Kidney epithelial cell (primary cell): ENCODE data around the gene MAD2L1BP. TPM values are rescaled to one million over a fixed set of nuclear protein-coding genes. Genes with fewer than 3 reads are reported as not detected.

Experiments used
- DNase-seq: peaks from one replicate; pipeline ENCODE4 v3.0.0-alpha.2; 2010; ENCODE audit warnings: low read depth
- H3K27me3 ChIP-seq: 2 replicates; pipeline ENCODE4 v1.6.0; 2011; ENCODE audit warnings: low read length; ENCODE audit not compliant: control insufficient read depth, insufficient read depth
- H3K36me3 ChIP-seq: 2 replicates; pipeline ENCODE4 v1.5.1; 2011; ENCODE audit warnings: low read length; ENCODE audit not compliant: control insufficient read depth, insufficient read depth
- H3K4me3 ChIP-seq: 2 replicates; pipeline ENCODE4 v1.5.1; 2011; ENCODE audit warnings: low read depth, mild to moderate bottlenecking, control low read depth, low read length
- total RNA-seq: library from RNA; depleted of rRNA; stranded (reverse); fragments of >200 nt; gene quantifications from 2 replicates; pipeline ENCODE4 v1.2.3, GENCODE V29; 2015
- TF ChIP-seq, protein P1 (sequence below): IDR thresholded peaks from 2 replicates; pipeline ENCODE4 v1.5.1; 2011; ENCODE audit warnings: mild to moderate bottlenecking, moderate library complexity, low read length, control low read depth, inconsistent platforms; ENCODE audit not compliant: insufficient read depth, poor library complexity, severe bottlenecking

The MAD2L1BP gene
- total RNA-seq, 1 donor from 2014 or later = 39.4 TPM

DNA sequence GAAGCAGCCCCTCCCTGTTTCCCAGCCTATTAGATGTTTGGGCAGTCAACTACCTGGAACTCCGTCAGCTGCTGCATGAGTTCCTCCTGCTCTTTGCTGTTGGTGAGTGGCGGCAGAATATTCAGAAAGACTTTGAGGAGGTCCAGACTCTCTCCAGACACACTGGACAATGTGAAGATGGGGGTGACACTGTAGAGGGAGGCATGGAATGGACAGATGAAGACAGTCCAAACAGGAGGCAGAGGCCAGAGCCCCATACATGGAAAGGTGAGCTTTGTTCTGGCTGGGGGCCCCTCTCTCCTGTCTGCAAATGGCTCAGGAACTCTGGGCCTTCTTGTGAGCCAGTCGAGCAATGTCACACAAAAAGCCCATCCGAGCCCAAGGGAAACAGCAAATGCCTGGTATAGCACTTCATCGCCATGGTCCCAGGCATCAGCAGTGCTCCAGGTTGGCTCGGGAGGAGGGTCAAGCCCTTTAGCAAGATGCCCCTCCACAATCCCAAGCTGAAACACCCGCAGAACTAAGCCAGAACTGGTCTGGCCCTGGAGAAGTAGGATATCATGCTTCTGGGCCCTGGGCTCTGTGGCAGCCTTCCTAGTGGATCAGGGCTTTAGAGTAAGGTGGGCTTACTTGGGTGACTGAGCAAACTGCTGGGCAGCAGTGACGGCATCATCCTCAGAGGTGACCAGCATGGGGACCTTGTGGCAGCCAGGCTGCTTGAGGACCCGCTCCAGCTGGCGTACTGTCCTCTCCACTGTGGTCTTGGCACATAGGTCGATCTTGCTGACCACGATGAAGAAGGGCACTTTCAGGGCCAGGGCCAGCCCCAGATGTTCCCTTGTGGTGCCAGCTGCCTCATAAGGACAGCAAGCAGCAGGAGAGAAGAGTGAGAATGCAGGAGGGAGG is 11.5 kb upstream of the MAD2L1BP start:
- H3K27me3 ChIP-seq = no peaks in the 10 kb centered on the region
- DNase-seq = no peak
- H3K36me3 ChIP-seq = peaks cover 14% of the 10 kb centered on the region
- TF ChIP-seq, protein P1, sequence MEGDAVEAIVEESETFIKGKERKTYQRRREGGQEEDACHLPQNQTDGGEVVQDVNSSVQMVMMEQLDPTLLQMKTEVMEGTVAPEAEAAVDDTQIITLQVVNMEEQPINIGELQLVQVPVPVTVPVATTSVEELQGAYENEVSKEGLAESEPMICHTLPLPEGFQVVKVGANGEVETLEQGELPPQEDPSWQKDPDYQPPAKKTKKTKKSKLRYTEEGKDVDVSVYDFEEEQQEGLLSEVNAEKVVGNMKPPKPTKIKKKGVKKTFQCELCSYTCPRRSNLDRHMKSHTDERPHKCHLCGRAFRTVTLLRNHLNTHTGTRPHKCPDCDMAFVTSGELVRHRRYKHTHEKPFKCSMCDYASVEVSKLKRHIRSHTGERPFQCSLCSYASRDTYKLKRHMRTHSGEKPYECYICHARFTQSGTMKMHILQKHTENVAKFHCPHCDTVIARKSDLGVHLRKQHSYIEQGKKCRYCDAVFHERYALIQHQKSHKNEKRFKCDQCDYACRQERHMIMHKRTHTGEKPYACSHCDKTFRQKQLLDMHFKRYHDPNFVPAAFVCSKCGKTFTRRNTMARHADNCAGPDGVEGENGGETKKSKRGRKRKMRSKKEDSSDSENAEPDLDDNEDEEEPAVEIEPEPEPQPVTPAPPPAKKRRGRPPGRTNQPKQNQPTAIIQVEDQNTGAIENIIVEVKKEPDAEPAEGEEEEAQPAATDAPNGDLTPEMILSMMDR = no peak
- H3K4me3 ChIP-seq = no peak overlapping the region

DNA sequence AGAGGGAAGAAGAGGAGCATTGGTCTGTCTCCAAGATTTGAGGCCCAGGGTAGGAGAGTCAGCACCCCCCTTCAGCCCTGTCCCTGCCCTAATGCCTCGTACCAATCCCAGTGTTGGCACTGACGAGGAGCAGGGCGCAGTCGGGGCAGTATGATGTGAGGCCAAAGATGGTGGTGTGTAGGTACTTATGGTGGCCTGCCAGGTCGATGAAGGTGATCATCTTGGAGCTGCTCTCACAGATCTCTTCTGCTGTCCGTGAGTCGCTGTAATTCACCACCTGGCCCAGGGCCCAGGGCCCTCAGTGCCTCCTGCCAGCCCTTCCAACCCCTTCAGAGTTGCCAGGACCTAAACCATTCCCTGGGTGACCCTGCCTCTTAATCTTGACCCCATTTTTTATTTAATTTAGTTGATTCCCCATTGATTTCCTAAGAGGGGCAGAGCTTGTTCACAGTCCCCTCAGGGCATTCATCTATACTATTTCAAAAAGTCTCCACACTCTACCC is 10.8 kb upstream of the MAD2L1BP start:
- TF ChIP-seq, protein P1 = no peak
- H3K4me3 ChIP-seq = no peak overlapping the region
- H3K27me3 ChIP-seq = no peaks in the 10 kb centered on the region
- DNase-seq = no peak
- H3K36me3 ChIP-seq = peaks cover 14% of the 10 kb centered on the region

DNA sequence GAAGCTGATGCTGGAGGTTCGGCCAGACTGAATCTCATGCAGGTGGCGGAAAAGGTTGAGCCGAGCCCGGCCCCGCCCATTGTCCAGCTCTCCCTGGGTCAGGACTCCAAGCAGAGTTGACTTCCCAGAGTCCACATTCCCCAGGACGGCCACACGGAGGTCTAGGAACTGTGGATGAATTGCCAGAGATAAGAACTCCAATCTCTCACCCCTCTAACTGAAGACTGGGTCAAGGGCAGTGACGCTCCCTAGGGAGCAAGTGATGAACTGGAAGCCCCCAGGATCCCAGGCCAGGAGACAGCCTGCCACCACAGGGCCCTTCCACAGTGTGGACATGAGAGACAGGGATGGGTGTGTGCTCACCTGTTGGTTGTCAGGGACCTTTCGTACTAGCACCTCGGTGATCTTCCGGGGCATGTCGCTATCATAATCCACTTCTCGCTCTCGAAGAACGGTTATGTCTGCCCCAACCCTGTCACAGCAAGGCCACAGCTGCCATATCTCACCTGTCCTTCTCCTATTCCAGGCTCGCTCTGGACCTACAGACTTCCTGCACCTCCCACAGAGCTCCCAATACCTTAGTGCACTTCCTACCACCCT is 10.1 kb upstream of the MAD2L1BP start:
- DNase-seq = no peak
- TF ChIP-seq, protein P1 = no peak
- peaks cover 14% of the 10 kb centered on the region for H3K36me3 ChIP-seq
- H3K27me3 ChIP-seq = no peaks in the 10 kb centered on the region
- no peak overlapping the region for H3K4me3 ChIP-seq

DNA sequence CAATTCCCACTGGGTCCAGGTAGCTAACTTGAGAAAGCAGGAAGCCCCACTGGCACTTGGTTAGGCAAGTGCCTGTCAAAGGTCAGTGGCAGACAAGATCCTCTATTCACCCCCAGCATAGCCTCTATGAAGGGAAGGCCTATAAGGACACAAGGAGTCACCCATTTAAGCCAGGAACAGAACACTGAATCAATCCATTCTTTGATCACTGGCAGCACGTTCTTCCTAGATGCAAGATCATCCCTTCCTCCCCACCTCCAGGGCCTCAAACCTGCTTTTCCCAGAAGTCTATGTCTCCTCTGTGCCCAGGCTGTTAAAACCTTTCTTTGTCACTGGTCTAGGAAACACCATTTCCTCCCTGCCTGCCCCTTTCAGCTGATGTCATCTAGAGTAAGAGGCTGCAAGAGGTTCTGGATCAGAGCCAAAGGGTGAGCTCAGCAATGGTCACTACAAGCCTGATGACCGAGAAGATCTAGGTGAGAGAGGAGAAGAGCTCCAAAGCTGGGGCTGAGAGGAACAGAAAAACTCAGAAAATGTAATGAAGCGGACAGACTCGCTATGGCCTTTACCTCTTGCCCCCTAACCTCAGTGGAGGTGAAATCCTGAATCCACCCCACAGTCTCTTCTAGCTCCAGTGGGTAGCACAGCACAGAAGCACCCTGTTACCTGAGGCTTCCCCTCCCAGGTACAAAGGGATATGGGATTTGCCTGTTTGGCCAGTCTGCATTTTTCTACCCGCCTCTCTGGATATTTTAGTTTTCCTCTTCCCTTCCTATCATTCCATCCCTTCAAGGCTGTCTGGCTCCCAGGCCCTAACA is 8.4 kb upstream of the MAD2L1BP start:
- peak; percentile 96 for DNase-seq
- Histone ChIP-seq H3K27me3 (no peaks in the 10 kb centered on the region), H3K4me3 (no peak overlapping the region), H3K36me3 (peaks cover 4% of the 10 kb centered on the region)
- TF ChIP-seq, protein P1 = no peak

DNA sequence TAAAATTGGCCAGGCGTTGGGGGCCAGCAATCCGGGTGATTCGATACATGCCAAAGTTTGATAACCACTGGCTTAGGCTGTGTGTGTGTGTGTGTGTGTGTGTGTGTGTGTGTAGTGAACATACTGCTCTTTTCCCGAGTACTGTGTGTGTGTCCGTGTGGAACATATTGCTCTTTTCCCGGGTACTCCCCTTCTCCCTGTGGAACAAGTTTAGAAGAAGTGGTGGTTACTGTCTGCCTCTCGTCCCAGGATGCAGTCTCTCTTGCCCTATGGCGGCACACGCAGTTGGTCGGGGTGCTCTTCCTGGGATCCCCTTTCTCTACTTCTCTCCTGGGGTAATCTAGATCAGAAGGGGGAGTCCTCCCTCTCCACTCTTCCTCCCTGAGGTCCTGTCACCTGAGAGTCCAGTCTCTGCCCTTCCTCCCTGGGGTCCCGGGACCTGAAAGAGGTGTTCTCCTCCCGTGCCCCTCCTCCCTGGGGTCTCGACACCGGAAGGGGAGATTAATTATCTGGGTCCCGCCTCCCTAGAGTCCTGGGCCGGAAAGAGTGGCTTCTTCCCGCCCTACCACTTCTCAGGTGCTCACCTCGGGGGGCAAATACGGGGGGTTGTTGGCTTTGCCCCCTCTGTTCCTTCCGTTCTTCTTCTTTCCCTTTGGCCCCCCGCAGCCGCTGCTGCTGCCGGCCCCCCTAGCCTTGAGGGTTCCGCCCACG is 7.1 kb upstream of the MAD2L1BP start:
- no peak for DNase-seq
- Histone ChIP-seq H3K4me3 (peak overlapping the region; percentile 78), H3K27me3 (no peaks in the 10 kb centered on the region), H3K36me3 (peaks cover 2% of the 10 kb centered on the region)
- TF ChIP-seq, protein P1 = no peak
